ENCODE results near the gene LASP1. TPM values are rescaled to one million over a fixed set of nuclear protein-coding genes. Genes with fewer than 3 reads are reported as not detected.
A peak's percentile ranks its signal among the peaks of the same experiment; 100 is the strongest.

Gene LASP1
- total RNA-seq, 3 donors from 2014 or later, result 74.7 to 109 (median 88.2) TPM

GRCh38 chr17:38891441-38891840 lies 21.6 kb downstream of the LASP1 start:
- Mint-ChIP-seq H3K4me1 (ENCODE audit: low read depth) (peaks cover 79% of the 10 kb centered on the region), H3K9me3 (no peaks in the 10 kb centered on the region), H3K27me3 (ENCODE audit: low read depth) (no peaks in the 10 kb centered on the region), H3K36me3 (ENCODE audit: insufficient read depth) (peaks cover 15% of the 10 kb centered on the region), H3K4me3 (no peak overlapping the region)
- ATAC-seq (no peak), DNase-seq (no peak)

GRCh38 chr17:38892083-38892482 lies 22.2 kb downstream of the LASP1 start:
- Mint-ChIP-seq H3K36me3 (ENCODE audit: insufficient read depth) (peaks cover 15% of the 10 kb centered on the region), H3K4me3 (no peak overlapping the region), H3K27me3 (ENCODE audit: low read depth) (no peaks in the 10 kb centered on the region), H3K4me1 (ENCODE audit: low read depth) (peaks cover 80% of the 10 kb centered on the region), H3K9me3 (no peaks in the 10 kb centered on the region)
- DNase-seq (no peak), ATAC-seq (peak; percentile 36 to 43)

- Mint-ChIP-seq H3K9me3 (no peaks in the 10 kb centered on the region), H3K4me1 (ENCODE audit: low read depth) (peaks cover 80% of the 10 kb centered on the region), H3K36me3 (ENCODE audit: insufficient read depth) (peaks cover 15% of the 10 kb centered on the region), H3K27me3 (ENCODE audit: low read depth) (no peaks in the 10 kb centered on the region), H3K4me3 (no peak overlapping the region)
- DNase-seq (no peak), ATAC-seq (no peak)
These were observed 22.8 kb downstream of the LASP1 start for GRCh38 chr17:38892620-38893019.

GRCh38 chr17:38893113-38893512 lies 23.3 kb downstream of the LASP1 start:
- H3K4me3 Mint-ChIP-seq, result no peak overlapping the region
- peaks cover 15% of the 10 kb centered on the region for H3K36me3 Mint-ChIP-seq (ENCODE audit: insufficient read depth)

GRCh38 chr17:38893607-38894006 lies 23.7 kb downstream of the LASP1 start:
- Mint-ChIP-seq H3K9me3 (no peaks in the 10 kb centered on the region), H3K36me3 (ENCODE audit: insufficient read depth) (peaks cover 15% of the 10 kb centered on the region), H3K4me3 (no peak overlapping the region), H3K4me1 (ENCODE audit: low read depth) (peaks cover 80% of the 10 kb centered on the region), H3K27me3 (ENCODE audit: low read depth) (no peaks in the 10 kb centered on the region)
- ATAC-seq, result peak; percentile 29 to 42
- no peak for DNase-seq

More at GRCh38 chr17:38893113-38893512, 23.3 kb downstream of the LASP1 start:
- Mint-ChIP-seq H3K4me1 (ENCODE audit: low read depth) (peaks cover 80% of the 10 kb centered on the region), H3K27me3 (ENCODE audit: low read depth) (no peaks in the 10 kb centered on the region), H3K9me3 (no peaks in the 10 kb centered on the region)
- ATAC-seq, result peak in 1 of 2 donors; percentile 2
- DNase-seq, result no peak

- no peak for DNase-seq
- H3K4me3 Mint-ChIP-seq, result no peak overlapping the region
- peaks cover 15% of the 10 kb centered on the region for H3K36me3 Mint-ChIP-seq (ENCODE audit: insufficient read depth)
- no peaks in the 10 kb centered on the region for H3K9me3 Mint-ChIP-seq
- peaks cover 80% of the 10 kb centered on the region for H3K4me1 Mint-ChIP-seq (ENCODE audit: low read depth)
- no peaks in the 10 kb centered on the region for H3K27me3 Mint-ChIP-seq (ENCODE audit: low read depth)
- ATAC-seq, result no peak
These were observed 24.4 kb downstream of the LASP1 start for GRCh38 chr17:38894276-38894675.

GRCh38 chr17:38896346-38896954 lies 26.6 kb downstream of the LASP1 start:
- Mint-ChIP-seq H3K9me3 (no peaks in the 10 kb centered on the region), H3K36me3 (ENCODE audit: insufficient read depth) (peaks cover 6% of the 10 kb centered on the region), H3K27me3 (ENCODE audit: low read depth) (no peaks in the 10 kb centered on the region), H3K4me1 (ENCODE audit: low read depth) (peaks cover 79% of the 10 kb centered on the region), H3K4me3 (no peak overlapping the region)
- ATAC-seq (no peak), DNase-seq (no peak)

- H3K9me3 Mint-ChIP-seq, result no peaks in the 10 kb centered on the region
- H3K36me3 Mint-ChIP-seq (ENCODE audit: insufficient read depth), result peaks cover 3% of the 10 kb centered on the region
- H3K4me3 Mint-ChIP-seq, result no peak overlapping the region
- ATAC-seq (no peak), DNase-seq (no peak)
- H3K4me1 Mint-ChIP-seq (ENCODE audit: low read depth), result peaks cover 72% of the 10 kb centered on the region
- H3K27me3 Mint-ChIP-seq (ENCODE audit: low read depth), result no peaks in the 10 kb centered on the region
These were observed 27.3 kb downstream of the LASP1 start for GRCh38 chr17:38897176-38897575.

GRCh38 chr17:38897671-38898290 lies 27.9 kb downstream of the LASP1 start:
- no peak for DNase-seq
- peaks cover 3% of the 10 kb centered on the region for H3K36me3 Mint-ChIP-seq (ENCODE audit: insufficient read depth)
- H3K9me3 Mint-ChIP-seq, result no peaks in the 10 kb centered on the region
- peaks cover 67% of the 10 kb centered on the region for H3K4me1 Mint-ChIP-seq (ENCODE audit: low read depth)
- no peaks in the 10 kb centered on the region for H3K27me3 Mint-ChIP-seq (ENCODE audit: low read depth)
- H3K4me3 Mint-ChIP-seq, result peak overlapping the region; percentile 75
- ATAC-seq, result peak in 1 of 2 donors; percentile 1

GRCh38 chr17:38898291-38898679 lies 28.4 kb downstream of the LASP1 start:
- no peak for DNase-seq
- peaks cover 68% of the 10 kb centered on the region for H3K4me1 Mint-ChIP-seq (ENCODE audit: low read depth)
- no peaks in the 10 kb centered on the region for H3K27me3 Mint-ChIP-seq (ENCODE audit: low read depth)
- H3K9me3 Mint-ChIP-seq, result no peaks in the 10 kb centered on the region
- peak overlapping the region; percentile 75 for H3K4me3 Mint-ChIP-seq
- peak; percentile 15 to 36 for ATAC-seq
- H3K36me3 Mint-ChIP-seq (ENCODE audit: insufficient read depth), result peaks cover 6% of the 10 kb centered on the region

GRCh38 chr17:38898812-38899348 lies 29.0 kb downstream of the LASP1 start:
- peaks cover 10% of the 10 kb centered on the region for H3K36me3 Mint-ChIP-seq (ENCODE audit: insufficient read depth)
- H3K4me1 Mint-ChIP-seq (ENCODE audit: low read depth), result peaks cover 68% of the 10 kb centered on the region
- peak overlapping the region; percentile 75 for H3K4me3 Mint-ChIP-seq
- ATAC-seq (peak; percentile 91), DNase-seq (peak; percentile 86)
- H3K27me3 Mint-ChIP-seq (ENCODE audit: low read depth), result no peaks in the 10 kb centered on the region
- H3K9me3 Mint-ChIP-seq, result no peaks in the 10 kb centered on the region

- peaks cover 11% of the 10 kb centered on the region for H3K36me3 Mint-ChIP-seq (ENCODE audit: insufficient read depth)
- H3K4me3 Mint-ChIP-seq, result peak overlapping the region; percentile 75
- ATAC-seq, result no peak
- H3K27me3 Mint-ChIP-seq (ENCODE audit: low read depth), result no peaks in the 10 kb centered on the region
- H3K9me3 Mint-ChIP-seq, result no peaks in the 10 kb centered on the region
- no peak for DNase-seq
- peaks cover 64% of the 10 kb centered on the region for H3K4me1 Mint-ChIP-seq (ENCODE audit: low read depth)
These were observed 29.6 kb downstream of the LASP1 start for GRCh38 chr17:38899421-38899820.

GRCh38 chr17:38900978-38901656 lies 31.3 kb downstream of the LASP1 start:
- peaks cover 18% of the 10 kb centered on the region for H3K36me3 Mint-ChIP-seq (ENCODE audit: insufficient read depth)

GRCh38 chr17:38903404-38903803 lies 33.5 kb downstream of the LASP1 start:
- Mint-ChIP-seq H3K4me3 (no peak overlapping the region), H3K27me3 (ENCODE audit: low read depth) (no peaks in the 10 kb centered on the region), H3K36me3 (ENCODE audit: insufficient read depth) (peaks cover 18% of the 10 kb centered on the region), H3K4me1 (ENCODE audit: low read depth) (peaks cover 53% of the 10 kb centered on the region), H3K9me3 (no peaks in the 10 kb centered on the region)
- DNase-seq, result no peak
- no peak for ATAC-seq

More at GRCh38 chr17:38900978-38901656, 31.3 kb downstream of the LASP1 start:
- no peak for ATAC-seq
- Mint-ChIP-seq H3K27me3 (ENCODE audit: low read depth) (no peaks in the 10 kb centered on the region), H3K4me1 (ENCODE audit: low read depth) (peaks cover 64% of the 10 kb centered on the region), H3K9me3 (no peaks in the 10 kb centered on the region), H3K4me3 (no peak overlapping the region)
- DNase-seq, result no peak

All from activated T-cell treated with anti-CD3 and anti-CD28 coated beads, Interleukin-2, amount 50 U/mL, for 4 hours (primary cell).